Nephron (organoid): Measurements from ENCODE around the gene ENC1.

Source experiments
- H3K27ac Mint-ChIP-seq, 3 experiments: 2 replicates each; pipeline ENCODE4 v1.8.0; 2020; ENCODE audit warnings: mixed read lengths in 3 of 3, mild to moderate bottlenecking in 2 of 3, moderate library complexity in 1 of 3
- H3K27me3 Mint-ChIP-seq: 2 replicates; pipeline ENCODE4 v1.8.0; 2021; ENCODE audit warnings: low read depth, mild to moderate bottlenecking, moderate library complexity, mixed read lengths
- H3K36me3 Mint-ChIP-seq: 2 replicates; pipeline ENCODE4 v1.8.0; 2020; ENCODE audit warnings: low read depth, mixed read lengths
- H3K4me1 Mint-ChIP-seq: 2 replicates; pipeline ENCODE4 v1.8.0; 2020; ENCODE audit warnings: mixed read lengths
- H3K4me3 Mint-ChIP-seq, 3 experiments: 2 replicates each; pipeline ENCODE4 v1.8.0; 2020; ENCODE audit warnings: mild to moderate bottlenecking in 3 of 3, mixed read lengths in 3 of 3, moderate library complexity in 2 of 3
- H3K9me3 Mint-ChIP-seq: 2 replicates; pipeline ENCODE4 v1.8.0; 2020; ENCODE audit warnings: mixed read lengths
- TF ChIP-seq, protein P1 (sequence below), 3 experiments: fragments of 200-600 bp; sonication (generic); IDR thresholded peaks; one replicate each; pipeline ENCODE4 v1.5.0; 2021; ENCODE audit warnings: antibody characterized with exemption in 3 of 3; ENCODE audit not compliant: unreplicated experiment in 3 of 3

The ENC1 gene

GRCh38 chr5:74603376-74603775 lies 37.2 kb downstream of the ENC1 start:
- no peak overlapping the region for H3K27ac Mint-ChIP-seq
- TF ChIP-seq, protein P1, sequence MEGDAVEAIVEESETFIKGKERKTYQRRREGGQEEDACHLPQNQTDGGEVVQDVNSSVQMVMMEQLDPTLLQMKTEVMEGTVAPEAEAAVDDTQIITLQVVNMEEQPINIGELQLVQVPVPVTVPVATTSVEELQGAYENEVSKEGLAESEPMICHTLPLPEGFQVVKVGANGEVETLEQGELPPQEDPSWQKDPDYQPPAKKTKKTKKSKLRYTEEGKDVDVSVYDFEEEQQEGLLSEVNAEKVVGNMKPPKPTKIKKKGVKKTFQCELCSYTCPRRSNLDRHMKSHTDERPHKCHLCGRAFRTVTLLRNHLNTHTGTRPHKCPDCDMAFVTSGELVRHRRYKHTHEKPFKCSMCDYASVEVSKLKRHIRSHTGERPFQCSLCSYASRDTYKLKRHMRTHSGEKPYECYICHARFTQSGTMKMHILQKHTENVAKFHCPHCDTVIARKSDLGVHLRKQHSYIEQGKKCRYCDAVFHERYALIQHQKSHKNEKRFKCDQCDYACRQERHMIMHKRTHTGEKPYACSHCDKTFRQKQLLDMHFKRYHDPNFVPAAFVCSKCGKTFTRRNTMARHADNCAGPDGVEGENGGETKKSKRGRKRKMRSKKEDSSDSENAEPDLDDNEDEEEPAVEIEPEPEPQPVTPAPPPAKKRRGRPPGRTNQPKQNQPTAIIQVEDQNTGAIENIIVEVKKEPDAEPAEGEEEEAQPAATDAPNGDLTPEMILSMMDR (IDR thresholded peaks at IDR 0.05; ENCODE audit: unreplicated experiment in 3 of 3) = no peak
- H3K27me3 Mint-ChIP-seq = no peaks in the 10 kb centered on the region
- no peaks in the 10 kb centered on the region for H3K36me3 Mint-ChIP-seq
- peaks cover 6% of the 10 kb centered on the region for H3K4me1 Mint-ChIP-seq
- no peak overlapping the region for H3K4me3 Mint-ChIP-seq
- H3K9me3 Mint-ChIP-seq = peaks cover 17% of the 10 kb centered on the region

GRCh38 chr5:74599148-74599547 lies 41.4 kb downstream of the ENC1 start:
- peaks cover 28% of the 10 kb centered on the region for H3K4me1 Mint-ChIP-seq
- no peak overlapping the region for H3K27ac Mint-ChIP-seq
- H3K4me3 Mint-ChIP-seq = no peak overlapping the region
- TF ChIP-seq, protein P1 (IDR thresholded peaks at IDR 0.05; ENCODE audit: unreplicated experiment in 3 of 3) = no peak
- no peaks in the 10 kb centered on the region for H3K36me3 Mint-ChIP-seq
- H3K9me3 Mint-ChIP-seq = peaks cover 14% of the 10 kb centered on the region
- no peaks in the 10 kb centered on the region for H3K27me3 Mint-ChIP-seq

DNA sequence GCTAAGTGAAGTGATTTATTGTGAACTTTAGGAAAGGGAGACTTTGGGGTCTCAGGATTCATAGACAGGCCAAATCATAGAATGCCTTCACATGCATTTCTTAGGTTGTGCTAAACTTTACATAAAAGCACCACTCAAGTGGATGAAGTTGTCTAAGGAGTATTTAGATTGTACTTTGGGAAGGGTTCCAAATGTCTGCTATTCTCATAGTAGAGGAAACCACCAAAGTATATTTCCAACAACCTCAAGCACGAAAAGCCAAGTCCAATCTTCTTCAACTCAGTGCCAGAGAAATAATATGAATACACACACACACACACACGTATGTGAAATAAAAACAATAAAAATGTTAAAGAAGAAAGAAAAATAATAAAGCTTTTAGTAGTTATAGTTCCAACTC lies 41.8 kb downstream of the ENC1 start:
- no peaks in the 10 kb centered on the region for H3K27me3 Mint-ChIP-seq
- no peak overlapping the region for H3K4me3 Mint-ChIP-seq

GRCh38 chr5:74596927-74597326 lies 43.6 kb downstream of the ENC1 start:
- Mint-ChIP-seq H3K4me1 (peaks cover 28% of the 10 kb centered on the region), H3K27ac (peak overlapping the region; percentile 7 to 33 (median 11)), H3K4me3 (no peak overlapping the region), H3K36me3 (no peaks in the 10 kb centered on the region), H3K27me3 (no peaks in the 10 kb centered on the region), H3K9me3 (peaks cover 2% of the 10 kb centered on the region)
- TF ChIP-seq, protein P1 (IDR thresholded peaks at IDR 0.05; ENCODE audit: unreplicated experiment in 3 of 3) = no peak

More for the DNA sequence above, 41.8 kb downstream of the ENC1 start:
- Mint-ChIP-seq H3K4me1 (peaks cover 28% of the 10 kb centered on the region), H3K9me3 (peaks cover 12% of the 10 kb centered on the region), H3K27ac (peak overlapping the region in 1 of 3 experiments; percentile 28), H3K36me3 (no peaks in the 10 kb centered on the region)
- TF ChIP-seq, protein P1 (IDR thresholded peaks at IDR 0.05; ENCODE audit: unreplicated experiment in 3 of 3) = no peak

GRCh38 chr5:74595143-74595925 lies 45.2 kb downstream of the ENC1 start:
- H3K4me1 Mint-ChIP-seq = peaks cover 28% of the 10 kb centered on the region
- H3K4me3 Mint-ChIP-seq = no peak overlapping the region
- TF ChIP-seq, protein P1 (IDR thresholded peaks at IDR 0.05; ENCODE audit: unreplicated experiment in 3 of 3) = no peak
- H3K27ac Mint-ChIP-seq = peak overlapping the region in 2 of 3 experiments; percentile 9 to 23
- H3K27me3 Mint-ChIP-seq = no peaks in the 10 kb centered on the region
- H3K9me3 Mint-ChIP-seq = no peaks in the 10 kb centered on the region
- H3K36me3 Mint-ChIP-seq = no peaks in the 10 kb centered on the region
